Measurements from ENCODE around the gene MYOT.
"Not testable (repeated sequence)": the region's sequence is repeated elsewhere in the genome, so short reads cannot be mapped to it uniquely, and the experiment has no call there.

Gene MYOT

DNA sequence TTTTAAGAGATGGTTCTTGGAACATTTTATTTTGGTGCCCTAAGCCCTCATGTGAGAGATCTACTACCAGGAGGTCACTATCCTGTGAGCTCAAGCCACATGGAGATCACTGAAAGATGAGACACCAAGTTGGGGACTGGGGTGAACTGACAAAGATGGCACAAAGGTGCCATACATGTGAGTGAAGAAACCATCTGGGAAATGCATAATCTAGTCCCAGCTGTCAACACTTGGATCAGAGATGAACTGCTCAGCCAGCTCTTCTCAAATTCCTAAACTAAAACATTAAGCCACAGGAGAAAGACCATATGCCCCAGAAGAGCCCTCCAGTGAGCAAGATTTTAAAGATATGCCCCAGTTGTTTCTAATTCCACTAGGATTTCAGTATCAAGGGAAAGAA lies 22.2 kb upstream of the MYOT start:
- DNase-seq (ENCODE audit: insufficient read length, low spot score) = no peak
- no peak for FAIRE-seq
- no peak for TF ChIP-seq POLR2AphosphoS5 (IDR thresholded peaks at IDR 0.05; ENCODE audit: low read depth, low read length)
- no peak for TF ChIP-seq PAX5 (IDR thresholded peaks at IDR 0.05; ENCODE audit: insufficient read depth, low read length, severe bottlenecking)
- TF ChIP-seq TAF1 (IDR thresholded peaks at IDR 0.05; ENCODE audit: low read depth, low read length) = no peak
- no peak for TF ChIP-seq SPI1 (IDR thresholded peaks at IDR 0.05; ENCODE audit: low read depth, low read length)
- TF ChIP-seq POU2F2 (IDR thresholded peaks at IDR 0.05; ENCODE audit: low read depth, low read length) = no peak
- TF ChIP-seq POLR2A (IDR thresholded peaks at IDR 0.05; ENCODE audit: low read depth, low read length) = no peak

DNA sequence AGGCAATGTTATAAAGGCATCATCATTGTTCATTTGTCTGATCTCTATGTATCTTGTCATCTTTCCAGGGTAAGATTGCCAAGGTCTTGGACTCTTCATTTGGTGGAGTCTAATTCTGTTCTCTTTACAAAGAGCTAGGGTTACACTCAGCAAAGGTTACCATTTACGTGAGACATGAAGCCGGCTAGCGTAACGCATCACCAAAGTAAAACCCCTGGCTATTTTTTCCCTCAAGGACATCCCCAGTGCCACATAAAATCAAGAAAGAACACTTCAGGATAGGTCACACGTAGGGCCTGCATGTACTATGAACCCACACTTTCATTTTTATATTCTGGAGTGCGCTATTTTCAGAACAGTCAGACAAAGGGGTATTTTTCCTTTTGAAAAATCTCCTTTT lies 20.0 kb upstream of the MYOT start:
- FAIRE-seq (no peak), DNase-seq (ENCODE audit: insufficient read length, low spot score) (no peak)
- TF ChIP-seq POU2F2 (IDR thresholded peaks at IDR 0.05; ENCODE audit: low read depth, low read length) = no peak

DNA sequence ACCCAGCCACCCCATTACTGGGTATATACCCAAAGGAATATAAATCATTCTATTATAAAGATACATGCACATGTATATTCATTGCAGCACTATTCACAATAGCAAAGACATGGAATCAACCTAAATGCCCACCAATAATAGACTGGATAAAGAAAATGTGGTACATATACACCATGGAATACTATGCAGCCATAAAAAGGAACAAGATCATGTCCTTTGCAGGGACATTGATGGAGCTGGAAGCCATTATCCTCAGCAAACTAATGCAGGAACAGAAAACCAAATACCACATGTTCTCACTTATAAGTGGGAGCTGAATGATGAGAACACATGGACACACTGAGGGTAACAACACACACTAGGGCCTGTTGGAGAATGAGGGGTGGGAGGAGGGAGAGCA lies 14.5 kb upstream of the MYOT start:
- not testable (repeated sequence) for DNase-seq (ENCODE audit: insufficient read length, low spot score); FAIRE-seq

DNA sequence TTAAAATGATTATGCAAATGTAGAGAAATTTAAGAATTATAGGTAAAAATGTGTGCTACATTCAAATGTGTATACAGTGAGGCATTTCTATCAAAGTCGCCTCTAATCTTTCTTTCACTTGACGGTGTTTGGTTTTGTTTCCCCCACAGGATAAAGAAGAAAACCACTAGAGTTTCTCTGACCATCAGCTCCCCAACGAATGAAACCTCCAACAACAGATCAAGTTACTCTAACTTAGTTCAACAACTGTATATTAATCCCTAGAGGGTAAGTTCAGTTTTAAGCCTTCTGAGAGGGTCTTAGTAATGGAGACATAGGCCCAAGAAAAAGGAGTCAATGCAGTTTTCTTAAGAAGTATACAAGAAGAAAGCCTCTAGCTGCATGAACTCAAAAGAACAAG lies 11.5 kb upstream of the MYOT start:
- DNase-seq (ENCODE audit: insufficient read length, low spot score) = no peak
- no peak for FAIRE-seq
- no peak for TF ChIP-seq TAF1 (IDR thresholded peaks at IDR 0.05; ENCODE audit: low read depth, low read length)
- no peak for TF ChIP-seq POLR2A (IDR thresholded peaks at IDR 0.05; ENCODE audit: low read depth, low read length)
- TF ChIP-seq POLR2AphosphoS5 (IDR thresholded peaks at IDR 0.05; ENCODE audit: low read depth, low read length) = no peak
- no peak for TF ChIP-seq SPI1 (IDR thresholded peaks at IDR 0.05; ENCODE audit: low read depth, low read length)
- no peak for TF ChIP-seq PAX5 (IDR thresholded peaks at IDR 0.05; ENCODE audit: insufficient read depth, low read length, severe bottlenecking)
- TF ChIP-seq POU2F2 (IDR thresholded peaks at IDR 0.05; ENCODE audit: low read depth, low read length) = no peak

DNA sequence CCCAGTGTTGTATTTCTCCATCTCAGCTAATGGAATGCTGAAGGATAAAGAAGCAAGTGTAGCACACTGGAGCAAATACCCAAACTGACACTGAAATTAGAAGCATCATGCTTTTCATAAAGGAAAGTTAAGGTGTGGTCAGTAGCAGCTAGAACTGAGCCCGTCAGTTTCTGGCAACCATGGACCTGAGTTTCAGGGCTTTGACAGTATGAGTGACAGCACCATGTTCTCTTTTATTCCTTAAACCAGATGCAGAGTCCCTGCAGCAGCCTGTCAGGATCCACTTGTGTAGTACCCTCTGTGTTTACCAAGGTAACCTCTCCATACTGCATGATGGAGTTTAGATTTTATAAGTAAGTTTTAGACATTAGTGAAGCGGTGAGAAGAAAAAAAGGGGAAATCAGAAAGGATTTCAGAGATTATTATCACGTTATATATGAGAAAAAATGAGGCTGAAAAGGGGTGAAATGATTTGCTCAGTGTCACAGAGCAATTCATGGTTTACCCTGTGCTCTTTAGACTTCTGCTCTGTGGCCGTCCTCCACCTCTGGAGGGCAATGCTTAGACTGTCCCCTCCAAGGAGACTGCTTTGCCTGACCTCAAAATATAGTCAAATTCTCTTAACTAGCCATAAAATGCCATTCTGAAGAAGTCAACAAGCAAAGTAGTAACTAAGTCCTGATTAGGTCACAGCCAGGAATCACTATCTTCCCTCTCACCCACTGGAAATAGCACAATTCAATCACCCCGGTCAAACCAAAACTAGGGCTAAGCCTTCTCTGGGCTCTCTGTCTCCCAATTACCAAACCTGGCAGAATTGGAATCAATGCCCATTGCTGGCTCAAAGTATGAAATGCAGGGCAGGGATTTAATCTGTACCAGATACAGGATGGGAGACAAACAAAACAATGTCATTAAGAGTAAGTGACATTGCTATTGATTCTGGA lies 10.5 kb upstream of the MYOT start:
- no peak for TF ChIP-seq POU2F2 (IDR thresholded peaks at IDR 0.05; ENCODE audit: low read depth, low read length)
- no peak for TF ChIP-seq SPI1 (IDR thresholded peaks at IDR 0.05; ENCODE audit: low read depth, low read length)
- no peak for TF ChIP-seq POLR2AphosphoS5 (IDR thresholded peaks at IDR 0.05; ENCODE audit: low read depth, low read length)
- TF ChIP-seq POLR2A (IDR thresholded peaks at IDR 0.05; ENCODE audit: low read depth, low read length) = no peak
- no peak for TF ChIP-seq PAX5 (IDR thresholded peaks at IDR 0.05; ENCODE audit: insufficient read depth, low read length, severe bottlenecking)
- no peak for TF ChIP-seq TAF1 (IDR thresholded peaks at IDR 0.05; ENCODE audit: low read depth, low read length)
- DNase-seq (ENCODE audit: insufficient read length, low spot score) (no peak), FAIRE-seq (peak; percentile 75)

DNA sequence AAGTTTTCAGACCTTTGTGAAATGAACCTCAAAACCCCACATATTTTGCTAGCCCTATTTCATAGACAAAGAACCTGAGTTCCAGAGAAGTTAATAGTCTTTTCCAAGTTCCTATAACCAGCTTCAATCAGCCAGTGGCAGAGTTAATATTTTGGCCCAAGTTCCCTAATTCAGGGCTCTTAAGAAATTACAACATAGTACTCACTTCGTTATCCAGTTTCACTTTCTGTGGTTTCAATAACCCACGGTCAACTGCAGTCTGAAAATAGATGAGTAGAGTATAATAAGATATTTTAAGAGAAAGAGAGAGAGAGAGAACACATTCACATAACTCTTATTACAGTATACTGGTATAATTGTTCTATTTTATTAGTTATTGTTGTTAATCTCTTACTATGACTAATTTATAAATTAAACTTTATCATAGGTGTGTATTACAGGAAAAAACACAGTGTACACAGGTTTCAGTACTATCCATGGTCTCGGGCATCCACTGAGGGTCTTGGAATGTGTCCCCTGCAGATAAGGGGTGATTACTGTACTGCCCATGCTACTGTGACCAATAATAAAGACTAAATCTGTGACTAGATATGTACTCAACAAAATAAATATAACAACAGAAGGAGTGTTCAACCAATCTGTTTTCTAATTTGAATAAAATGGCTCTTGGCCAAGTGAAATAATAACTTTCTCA lies 9.3 kb upstream of the MYOT start:
- DNase-seq (ENCODE audit: insufficient read length, low spot score) = no peak
- FAIRE-seq = peak; percentile 84
- TF ChIP-seq POLR2AphosphoS5 (IDR thresholded peaks at IDR 0.05; ENCODE audit: low read depth, low read length) = no peak
- TF ChIP-seq SPI1 (IDR thresholded peaks at IDR 0.05; ENCODE audit: low read depth, low read length) = peak; percentile 43; the same call in 1 of the 2 replicates

DNA sequence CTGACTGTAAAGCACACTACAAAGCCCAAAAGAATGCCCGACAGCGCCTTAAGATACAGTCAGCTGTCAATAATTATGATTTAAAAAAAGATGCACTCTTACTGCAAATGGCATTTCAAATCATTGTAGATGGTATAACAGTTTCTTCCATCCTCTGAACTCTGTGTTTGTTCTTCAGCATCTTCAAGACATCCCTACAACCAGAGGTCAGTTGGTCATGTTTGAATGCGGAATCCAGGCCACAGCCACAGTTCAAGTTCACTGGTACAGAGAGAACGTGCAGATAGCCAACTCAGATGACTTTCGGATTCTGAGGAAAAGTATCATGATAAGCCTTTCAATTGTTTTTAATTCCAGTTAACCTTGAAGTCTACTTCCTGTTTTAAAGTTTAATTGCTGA lies 8.7 kb upstream of the MYOT start:
- FAIRE-seq (no peak), DNase-seq (ENCODE audit: insufficient read length, low spot score) (no peak)
- TF ChIP-seq SPI1 (IDR thresholded peaks at IDR 0.05; ENCODE audit: low read depth, low read length) (no peak), TAF1 (IDR thresholded peaks at IDR 0.05; ENCODE audit: low read depth, low read length) (no peak), POLR2A (IDR thresholded peaks at IDR 0.05; ENCODE audit: low read depth, low read length) (no peak), POU2F2 (IDR thresholded peaks at IDR 0.05; ENCODE audit: low read depth, low read length) (no peak), POLR2AphosphoS5 (IDR thresholded peaks at IDR 0.05; ENCODE audit: low read depth, low read length) (no peak), PAX5 (IDR thresholded peaks at IDR 0.05; ENCODE audit: insufficient read depth, low read length, severe bottlenecking) (no peak)

DNA sequence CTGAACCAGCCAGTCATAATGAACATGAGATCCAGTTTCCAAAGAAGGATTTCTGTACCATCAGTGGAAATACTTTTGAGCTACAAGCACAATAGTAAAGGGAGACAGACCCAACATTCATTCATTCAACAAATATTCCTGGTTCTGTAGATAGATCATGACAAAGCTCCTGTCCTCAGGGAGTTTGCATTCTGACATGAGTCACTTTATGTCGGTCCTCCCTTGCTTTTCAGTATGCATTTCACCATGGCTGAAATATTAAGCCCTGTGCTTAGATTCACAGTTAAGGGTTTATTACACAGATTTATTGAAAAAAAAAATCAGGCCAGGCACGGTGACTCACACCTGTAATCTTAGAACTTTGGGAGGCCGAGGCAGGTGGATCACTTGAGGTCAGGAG lies 5.4 kb upstream of the MYOT start:
- DNase-seq (ENCODE audit: insufficient read length, low spot score) (no peak), FAIRE-seq (peak; percentile 33)
- TF ChIP-seq POLR2AphosphoS5 (IDR thresholded peaks at IDR 0.05; ENCODE audit: low read depth, low read length) (no peak), PAX5 (IDR thresholded peaks at IDR 0.05; ENCODE audit: insufficient read depth, low read length, severe bottlenecking) (no peak), TAF1 (IDR thresholded peaks at IDR 0.05; ENCODE audit: low read depth, low read length) (no peak), POU2F2 (IDR thresholded peaks at IDR 0.05; ENCODE audit: low read depth, low read length) (no peak), POLR2A (IDR thresholded peaks at IDR 0.05; ENCODE audit: low read depth, low read length) (no peak), SPI1 (IDR thresholded peaks at IDR 0.05; ENCODE audit: low read depth, low read length) (no peak)

DNA sequence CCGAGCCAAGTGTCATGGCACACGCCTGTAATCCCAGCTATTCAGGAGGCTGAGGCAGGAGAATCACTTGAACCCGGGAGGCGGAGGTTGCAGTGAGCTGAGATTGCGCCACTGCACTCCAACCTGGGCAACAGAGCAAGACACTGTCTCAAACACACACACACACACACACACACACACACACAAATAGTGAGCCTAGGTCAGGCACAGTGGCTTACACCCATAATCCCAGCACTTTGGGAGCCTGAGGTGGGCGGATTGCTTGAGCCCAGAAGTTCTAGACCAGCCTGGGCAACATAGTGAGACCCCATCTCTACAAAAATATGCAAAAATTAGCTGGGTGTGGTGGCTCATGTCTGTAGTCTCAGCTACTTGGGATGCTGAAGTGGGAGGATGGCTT lies 4.0 kb upstream of the MYOT start:
- not testable (repeated sequence) for DNase-seq (ENCODE audit: insufficient read length, low spot score); FAIRE-seq

DNA sequence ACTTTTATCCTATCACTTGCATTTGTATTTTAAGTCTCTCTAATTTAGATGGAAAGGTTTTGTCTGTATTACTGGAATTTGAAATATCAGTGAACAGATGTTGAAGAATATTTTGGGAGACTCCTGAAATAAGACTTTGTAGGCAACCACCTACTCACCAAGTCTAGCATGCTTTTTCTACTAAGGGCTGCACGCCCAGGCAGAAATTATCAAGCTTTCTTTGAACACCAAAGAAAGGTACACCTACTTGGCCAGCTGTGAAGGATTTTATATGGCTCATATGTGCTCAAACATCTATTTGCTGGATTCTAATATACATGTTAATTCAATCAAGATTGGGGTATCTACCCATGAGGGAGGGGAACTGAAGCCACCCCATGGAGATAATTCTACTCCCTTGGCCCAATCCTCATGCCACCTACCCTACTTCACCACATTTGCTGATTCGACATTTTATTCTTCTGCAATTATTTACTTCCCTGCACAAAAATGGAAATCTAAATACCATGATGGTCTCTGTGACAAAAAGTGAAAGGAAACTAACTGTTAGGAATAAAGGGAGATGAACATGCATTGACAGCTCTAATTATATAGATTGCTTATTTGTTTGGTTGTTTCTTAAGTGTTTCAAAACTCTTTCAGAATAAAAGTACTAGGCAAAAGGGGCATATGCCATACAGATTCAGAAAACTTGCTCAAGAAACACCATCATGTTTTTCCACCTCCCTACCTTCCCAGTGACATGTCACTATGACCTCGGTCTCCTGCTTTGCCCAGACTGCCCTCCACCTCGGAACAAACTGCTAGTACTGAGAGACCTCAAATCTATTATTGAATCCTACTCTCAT lies 895 bp upstream of the MYOT start:
- FAIRE-seq (no peak), DNase-seq (ENCODE audit: insufficient read length, low spot score) (no peak)
- TF ChIP-seq POU2F2 (IDR thresholded peaks at IDR 0.05; ENCODE audit: low read depth, low read length) (no peak), POLR2AphosphoS5 (IDR thresholded peaks at IDR 0.05; ENCODE audit: low read depth, low read length) (no peak), TAF1 (IDR thresholded peaks at IDR 0.05; ENCODE audit: low read depth, low read length) (no peak), PAX5 (IDR thresholded peaks at IDR 0.05; ENCODE audit: insufficient read depth, low read length, severe bottlenecking) (no peak), SPI1 (IDR thresholded peaks at IDR 0.05; ENCODE audit: low read depth, low read length) (no peak), POLR2A (IDR thresholded peaks at IDR 0.05; ENCODE audit: low read depth, low read length) (no peak)

Measured in GM12891 (cell line).